GM18858 (cell line): Measurements from ENCODE around the gene WTAP.

ENCODE experiments used
- ATAC-seq: cut with Tn5 transposase; IDR thresholded peaks from one replicate; pipeline ENCODE4 v1.9.1; 2021; ENCODE audit not compliant: unreplicated experiment

The WTAP gene

DNA sequence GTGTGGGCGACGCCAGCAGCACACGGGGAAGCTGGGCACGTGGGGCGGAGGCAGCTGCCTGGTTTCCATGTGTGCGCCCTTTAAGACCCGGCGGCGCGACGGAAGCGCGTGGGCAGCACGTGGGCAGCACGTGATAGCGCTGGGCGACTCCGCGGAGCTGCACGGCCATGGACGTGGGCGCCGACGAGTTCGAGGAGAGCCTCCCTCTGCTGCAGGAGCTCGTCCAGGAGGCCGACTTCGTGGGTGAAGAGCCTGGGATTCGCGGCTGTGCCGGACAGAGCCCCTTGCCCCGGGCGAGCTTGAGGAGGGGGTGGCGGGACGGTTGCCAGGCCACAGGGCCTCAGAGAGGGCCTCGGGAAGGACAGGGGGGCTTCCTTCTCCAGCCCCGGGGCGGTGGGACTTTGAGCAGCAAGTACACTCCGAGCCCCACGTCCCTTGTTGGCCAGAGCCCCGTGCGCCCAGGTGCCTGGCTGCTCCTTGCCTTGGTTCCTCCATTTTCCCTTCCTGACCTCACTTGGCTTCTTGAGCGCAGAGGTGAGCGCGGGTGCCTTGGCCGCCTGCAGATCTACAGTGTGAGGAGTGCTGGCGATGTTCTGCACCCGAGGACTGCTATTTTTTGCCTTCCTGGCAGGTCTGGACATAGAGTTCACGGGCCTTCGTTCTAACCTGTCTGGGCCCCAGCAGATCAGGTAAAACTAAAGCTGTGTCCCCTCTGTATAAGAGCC, 73.0 kb downstream of the WTAP start, which contains the start of gene PNLDC1:
Gene PNLDC1, plus strand, starts transcription at position 136 of the 725 bp plus-strand sequence. Its CDS starts 32 bp downstream, at position 168.
- ATAC-seq, result no peak

DNA sequence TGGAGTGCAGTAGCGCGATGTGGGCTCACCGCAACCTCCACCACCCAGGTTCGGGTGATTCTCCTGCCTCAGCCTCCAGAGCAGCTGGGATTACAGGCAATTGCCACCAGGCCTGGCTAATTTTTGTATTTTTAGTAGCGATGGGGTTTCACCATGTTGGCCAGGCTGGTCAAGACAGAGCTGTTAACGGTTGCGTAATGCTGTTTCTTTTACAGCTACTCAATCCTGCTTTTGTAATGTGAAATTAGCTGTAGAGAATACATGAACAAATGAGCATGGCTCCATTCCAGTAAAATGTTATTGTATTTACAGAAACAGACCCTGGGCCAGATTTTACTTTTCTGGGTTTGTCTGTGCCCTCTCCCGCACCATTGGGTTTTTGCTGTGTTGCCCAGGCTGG, 74.6 kb downstream of the WTAP start:
- ATAC-seq, result no peak

DNA sequence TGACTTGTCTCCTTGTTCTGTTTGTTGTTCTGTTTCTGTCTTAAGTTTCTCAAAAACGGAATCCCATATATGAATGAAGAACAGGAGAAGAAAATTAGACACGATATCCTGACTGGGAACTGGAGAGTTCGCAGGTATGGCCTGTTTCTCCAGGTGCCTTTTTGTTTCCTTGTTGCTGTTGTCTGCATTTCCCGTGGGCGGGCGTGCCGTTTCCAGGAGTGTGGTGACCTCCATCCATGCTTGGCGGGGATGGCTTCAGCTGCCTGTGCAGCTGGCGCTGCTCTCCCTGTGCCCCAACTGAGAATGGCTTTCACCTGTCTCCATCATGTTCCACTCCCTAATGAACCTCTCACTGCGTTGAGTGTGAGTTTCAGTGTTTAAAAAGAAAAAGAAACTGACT, 77.2 kb downstream of the WTAP start:
- ATAC-seq, result no peak

DNA sequence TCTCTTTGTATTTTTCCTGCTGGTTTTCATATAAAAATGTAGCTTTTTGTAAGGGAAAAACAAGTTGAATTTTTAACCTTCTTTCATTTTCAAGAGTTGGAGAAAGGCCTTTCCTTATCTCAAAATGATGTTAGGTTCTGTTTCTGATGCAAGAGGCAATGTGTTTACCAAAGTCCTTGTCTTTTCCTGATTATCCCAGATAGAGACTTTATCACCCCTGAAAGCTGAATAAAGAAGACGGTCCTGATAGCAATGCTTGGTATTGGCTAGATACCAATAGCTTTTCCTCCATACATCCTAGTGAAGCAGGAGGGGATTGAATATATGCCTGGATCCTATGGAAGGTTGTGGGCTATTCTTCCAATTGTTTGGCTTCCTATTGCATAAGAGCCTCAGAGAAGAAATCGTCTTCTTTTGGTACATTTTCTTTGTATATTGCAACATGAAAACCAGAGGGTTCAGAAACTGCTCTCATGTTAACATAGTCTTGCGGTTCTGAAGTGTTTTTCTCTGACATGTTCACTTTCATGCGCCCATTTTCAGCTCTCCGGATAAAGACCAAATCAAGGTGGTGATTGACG, 78.2 kb downstream of the WTAP start:
- no peak for ATAC-seq
